Placental epithelial cell (primary cell): ENCODE measurements around the gene GRHL3. TPM values are rescaled to one million over a fixed set of nuclear protein-coding genes. Genes with fewer than 3 reads are reported as not detected.

Source experiments
- total RNA-seq: library from RNA; depleted of rRNA; stranded (reverse); fragments of >200 nt; gene quantifications from 2 replicates; pipeline ENCODE4 v1.2.3, GENCODE V29; 2012

GRHL3 gene
- not detected in 2 replicates for total RNA-seq

DNA sequence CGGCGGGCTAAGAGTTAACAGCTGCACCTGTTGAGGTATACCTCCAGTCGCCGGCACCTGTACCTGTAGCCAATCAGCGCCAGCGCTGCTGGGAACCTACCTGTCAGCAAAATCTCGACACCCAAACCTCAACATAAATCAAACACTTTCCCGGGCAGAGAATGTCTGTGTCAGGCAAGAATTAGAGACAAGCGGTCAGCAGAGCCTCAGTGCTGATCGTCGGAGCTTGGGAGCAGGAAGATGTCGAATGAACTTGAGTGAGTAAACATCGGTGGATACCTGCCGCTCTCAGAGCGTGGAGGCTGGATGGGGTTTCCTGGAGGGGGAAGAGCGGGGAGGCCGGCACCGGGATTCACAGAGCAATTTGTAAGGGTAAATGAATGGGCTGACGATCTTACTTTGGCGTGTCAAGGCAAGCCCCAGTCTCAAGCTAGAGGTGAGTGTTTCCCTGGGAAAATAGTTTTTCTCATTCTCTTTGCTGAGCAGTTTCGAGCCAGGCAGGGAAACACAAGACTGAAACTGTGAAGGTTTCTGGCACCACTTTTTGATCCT lies at the start of gene GRHL3:
GRHL3 (plus strand) TSS at position 46 of the 552 bp plus-strand sequence; CDS start at position 241, 195 bp downstream.

Other genes starting within 250 kb of the GRHL3 start
- gene MYOM3, start 207.2 kb upstream of the GRHL3 start, total RNA-seq, result 0.79 and 1.4 TPM in 2 replicates
- 3.7 and 17.3 TPM in 2 replicates for gene IL22RA1, start 176.2 kb upstream of the GRHL3 start, total RNA-seq
- 7.1 and 7.5 TPM in 2 replicates for gene IFNLR1, start 132.1 kb upstream of the GRHL3 start, total RNA-seq
- 6.3 and 7.7 TPM in 2 replicates for gene STPG1, start 94.4 kb downstream of the GRHL3 start, total RNA-seq
- gene NIPAL3, start 96.4 kb downstream of the GRHL3 start, total RNA-seq, result 117 and 190 TPM in 2 replicates
- gene RCAN3, start 183.5 kb downstream of the GRHL3 start, total RNA-seq, result 11.4 and 24.2 TPM in 2 replicates
- under 0.01 and 0.11 TPM in 2 replicates for gene NCMAP, start 236.7 kb downstream of the GRHL3 start, total RNA-seq